ENCODE measurements around the gene MS4A10. TPM values are rescaled to one million over a fixed set of nuclear protein-coding genes. Genes with fewer than 3 reads are reported as not detected.

MS4A10 gene
- total and polyA plus RNA-seq, 9 of the 15 experiments (the other 6 are each of a cell fraction or from before 2014, with no cell fraction given), result not detected

DNA sequence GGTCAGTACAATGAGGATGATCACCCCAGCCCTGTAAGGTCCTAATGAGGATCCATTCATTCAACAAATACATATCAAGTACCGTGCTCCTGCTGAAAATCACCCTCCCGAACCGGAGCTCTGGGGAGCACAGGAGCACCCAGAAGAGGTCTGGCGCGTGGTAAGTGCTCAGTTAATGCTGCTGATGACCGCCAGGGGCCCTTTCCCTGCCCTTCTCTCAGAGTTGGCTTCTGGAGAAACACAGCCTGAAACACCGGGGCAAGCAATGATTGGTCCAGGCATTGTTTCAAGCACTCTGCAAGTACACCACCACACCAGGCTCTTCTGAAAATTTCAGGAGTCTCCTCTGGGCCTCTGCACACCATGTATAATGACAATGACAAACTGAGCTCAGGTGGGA lies 53.0 kb downstream of the MS4A10 start (continued):
- TF ChIP-seq, protein P1, sequence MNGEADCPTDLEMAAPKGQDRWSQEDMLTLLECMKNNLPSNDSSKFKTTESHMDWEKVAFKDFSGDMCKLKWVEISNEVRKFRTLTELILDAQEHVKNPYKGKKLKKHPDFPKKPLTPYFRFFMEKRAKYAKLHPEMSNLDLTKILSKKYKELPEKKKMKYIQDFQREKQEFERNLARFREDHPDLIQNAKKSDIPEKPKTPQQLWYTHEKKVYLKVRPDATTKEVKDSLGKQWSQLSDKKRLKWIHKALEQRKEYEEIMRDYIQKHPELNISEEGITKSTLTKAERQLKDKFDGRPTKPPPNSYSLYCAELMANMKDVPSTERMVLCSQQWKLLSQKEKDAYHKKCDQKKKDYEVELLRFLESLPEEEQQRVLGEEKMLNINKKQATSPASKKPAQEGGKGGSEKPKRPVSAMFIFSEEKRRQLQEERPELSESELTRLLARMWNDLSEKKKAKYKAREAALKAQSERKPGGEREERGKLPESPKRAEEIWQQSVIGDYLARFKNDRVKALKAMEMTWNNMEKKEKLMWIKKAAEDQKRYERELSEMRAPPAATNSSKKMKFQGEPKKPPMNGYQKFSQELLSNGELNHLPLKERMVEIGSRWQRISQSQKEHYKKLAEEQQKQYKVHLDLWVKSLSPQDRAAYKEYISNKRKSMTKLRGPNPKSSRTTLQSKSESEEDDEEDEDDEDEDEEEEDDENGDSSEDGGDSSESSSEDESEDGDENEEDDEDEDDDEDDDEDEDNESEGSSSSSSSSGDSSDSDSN (IDR thresholded peaks at IDR 0.05; ENCODE audit: borderline replicate concordance in 1 of 2, low read depth in 2 of 2, low read length in 2 of 2), result 0 out of 4 replicates have a peak, but pooled peaks of 1 of the 2 experiments have one; percentile 23
- TF ChIP-seq, protein P2, sequence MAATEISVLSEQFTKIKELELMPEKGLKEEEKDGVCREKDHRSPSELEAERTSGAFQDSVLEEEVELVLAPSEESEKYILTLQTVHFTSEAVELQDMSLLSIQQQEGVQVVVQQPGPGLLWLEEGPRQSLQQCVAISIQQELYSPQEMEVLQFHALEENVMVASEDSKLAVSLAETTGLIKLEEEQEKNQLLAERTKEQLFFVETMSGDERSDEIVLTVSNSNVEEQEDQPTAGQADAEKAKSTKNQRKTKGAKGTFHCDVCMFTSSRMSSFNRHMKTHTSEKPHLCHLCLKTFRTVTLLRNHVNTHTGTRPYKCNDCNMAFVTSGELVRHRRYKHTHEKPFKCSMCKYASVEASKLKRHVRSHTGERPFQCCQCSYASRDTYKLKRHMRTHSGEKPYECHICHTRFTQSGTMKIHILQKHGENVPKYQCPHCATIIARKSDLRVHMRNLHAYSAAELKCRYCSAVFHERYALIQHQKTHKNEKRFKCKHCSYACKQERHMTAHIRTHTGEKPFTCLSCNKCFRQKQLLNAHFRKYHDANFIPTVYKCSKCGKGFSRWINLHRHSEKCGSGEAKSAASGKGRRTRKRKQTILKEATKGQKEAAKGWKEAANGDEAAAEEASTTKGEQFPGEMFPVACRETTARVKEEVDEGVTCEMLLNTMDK (IDR thresholded peaks at IDR 0.05; ENCODE audit: borderline replicate concordance, insufficient read depth, low read depth, low read length, poor library complexity, severe bottlenecking), result peak; percentile 43
- peak; percentile 32; the same call in 1 of the 2 replicates for TF ChIP-seq SMC3 (conservative IDR thresholded peaks at IDR 0.05; ENCODE audit: insufficient read depth, low read depth, low read length)
- TF ChIP-seq HDAC2 (IDR thresholded peaks at IDR 0.05), result no peak
- TF ChIP-seq, protein P3, sequence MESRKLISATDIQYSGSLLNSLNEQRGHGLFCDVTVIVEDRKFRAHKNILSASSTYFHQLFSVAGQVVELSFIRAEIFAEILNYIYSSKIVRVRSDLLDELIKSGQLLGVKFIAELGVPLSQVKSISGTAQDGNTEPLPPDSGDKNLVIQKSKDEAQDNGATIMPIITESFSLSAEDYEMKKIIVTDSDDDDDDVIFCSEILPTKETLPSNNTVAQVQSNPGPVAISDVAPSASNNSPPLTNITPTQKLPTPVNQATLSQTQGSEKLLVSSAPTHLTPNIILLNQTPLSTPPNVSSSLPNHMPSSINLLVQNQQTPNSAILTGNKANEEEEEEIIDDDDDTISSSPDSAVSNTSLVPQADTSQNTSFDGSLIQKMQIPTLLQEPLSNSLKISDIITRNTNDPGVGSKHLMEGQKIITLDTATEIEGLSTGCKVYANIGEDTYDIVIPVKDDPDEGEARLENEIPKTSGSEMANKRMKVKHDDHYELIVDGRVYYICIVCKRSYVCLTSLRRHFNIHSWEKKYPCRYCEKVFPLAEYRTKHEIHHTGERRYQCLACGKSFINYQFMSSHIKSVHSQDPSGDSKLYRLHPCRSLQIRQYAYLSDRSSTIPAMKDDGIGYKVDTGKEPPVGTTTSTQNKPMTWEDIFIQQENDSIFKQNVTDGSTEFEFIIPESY (CRISPR knock-in tag; IDR thresholded peaks at IDR 0.05), result 0 out of 2 replicates have a peak, but pooled peaks have one; percentile 22
- TF ChIP-seq, protein P4, sequence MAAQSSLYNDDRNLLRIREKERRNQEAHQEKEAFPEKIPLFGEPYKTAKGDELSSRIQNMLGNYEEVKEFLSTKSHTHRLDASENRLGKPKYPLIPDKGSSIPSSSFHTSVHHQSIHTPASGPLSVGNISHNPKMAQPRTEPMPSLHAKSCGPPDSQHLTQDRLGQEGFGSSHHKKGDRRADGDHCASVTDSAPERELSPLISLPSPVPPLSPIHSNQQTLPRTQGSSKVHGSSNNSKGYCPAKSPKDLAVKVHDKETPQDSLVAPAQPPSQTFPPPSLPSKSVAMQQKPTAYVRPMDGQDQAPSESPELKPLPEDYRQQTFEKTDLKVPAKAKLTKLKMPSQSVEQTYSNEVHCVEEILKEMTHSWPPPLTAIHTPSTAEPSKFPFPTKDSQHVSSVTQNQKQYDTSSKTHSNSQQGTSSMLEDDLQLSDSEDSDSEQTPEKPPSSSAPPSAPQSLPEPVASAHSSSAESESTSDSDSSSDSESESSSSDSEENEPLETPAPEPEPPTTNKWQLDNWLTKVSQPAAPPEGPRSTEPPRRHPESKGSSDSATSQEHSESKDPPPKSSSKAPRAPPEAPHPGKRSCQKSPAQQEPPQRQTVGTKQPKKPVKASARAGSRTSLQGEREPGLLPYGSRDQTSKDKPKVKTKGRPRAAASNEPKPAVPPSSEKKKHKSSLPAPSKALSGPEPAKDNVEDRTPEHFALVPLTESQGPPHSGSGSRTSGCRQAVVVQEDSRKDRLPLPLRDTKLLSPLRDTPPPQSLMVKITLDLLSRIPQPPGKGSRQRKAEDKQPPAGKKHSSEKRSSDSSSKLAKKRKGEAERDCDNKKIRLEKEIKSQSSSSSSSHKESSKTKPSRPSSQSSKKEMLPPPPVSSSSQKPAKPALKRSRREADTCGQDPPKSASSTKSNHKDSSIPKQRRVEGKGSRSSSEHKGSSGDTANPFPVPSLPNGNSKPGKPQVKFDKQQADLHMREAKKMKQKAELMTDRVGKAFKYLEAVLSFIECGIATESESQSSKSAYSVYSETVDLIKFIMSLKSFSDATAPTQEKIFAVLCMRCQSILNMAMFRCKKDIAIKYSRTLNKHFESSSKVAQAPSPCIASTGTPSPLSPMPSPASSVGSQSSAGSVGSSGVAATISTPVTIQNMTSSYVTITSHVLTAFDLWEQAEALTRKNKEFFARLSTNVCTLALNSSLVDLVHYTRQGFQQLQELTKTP (IDR thresholded peaks at IDR 0.05; ENCODE audit: low read depth in 1 of 2, partially characterized antibody in 2 of 2), result no peak
